KMS-11 (cell line): ENCODE measurements around the gene DAAM2.

ENCODE experiments used
- H2AFZ ChIP-seq: fragments of 200-600 bp; sonication (generic); 2 replicates; pipeline ENCODE4 v1.6.1; 2016; ENCODE audit warnings: antibody characterized with exemption, mixed run types, low read depth
- H3K27ac ChIP-seq: fragments of 200-600 bp; sonication (generic); 2 replicates; pipeline ENCODE4 v1.6.1; 2016; ENCODE audit warnings: mild to moderate bottlenecking, mixed run types
- H3K27me3 ChIP-seq: fragments of 200-600 bp; sonication (generic); 2 replicates; pipeline ENCODE4 v1.6.1; 2017; ENCODE audit warnings: mild to moderate bottlenecking, low read depth, mixed run types, moderate library complexity; ENCODE audit not compliant: insufficient read depth
- H3K36me3 ChIP-seq: fragments of 200-600 bp; sonication (generic); 2 replicates; pipeline ENCODE4 v1.6.1; 2017; ENCODE audit warnings: mild to moderate bottlenecking, mixed run types; ENCODE audit not compliant: insufficient read depth
- H3K4me1 ChIP-seq: fragments of 200-600 bp; sonication (generic); 2 replicates; pipeline ENCODE4 v1.6.1; 2016; ENCODE audit warnings: mild to moderate bottlenecking, low read depth, mixed run types; ENCODE audit not compliant: poor library complexity, severe bottlenecking
- H3K4me2 ChIP-seq: fragments of 200-600 bp; sonication (generic); 2 replicates; pipeline ENCODE4 v1.7.0; 2016; ENCODE audit warnings: mild to moderate bottlenecking, mixed run types
- H3K4me3 ChIP-seq: fragments of 200-600 bp; sonication (generic); IDR thresholded peaks from 2 replicates; pipeline ENCODE4 v1.6.1; 2017; ENCODE audit warnings: low read depth, low read length, mixed read lengths; ENCODE audit not compliant: insufficient read depth
- H3K79me2 ChIP-seq: fragments of 200-600 bp; sonication (generic); 2 replicates; pipeline ENCODE4 v1.6.1; 2016; ENCODE audit warnings: low read depth, mixed run types; ENCODE audit not compliant: insufficient read depth
- H3K9ac ChIP-seq: fragments of 200-600 bp; sonication (generic); 2 replicates; pipeline ENCODE4 v1.6.1; 2016; ENCODE audit warnings: mild to moderate bottlenecking, mixed run types
- H4K20me1 ChIP-seq: fragments of 200-600 bp; sonication (generic); 2 replicates; pipeline ENCODE4 v1.6.1; 2016; ENCODE audit warnings: mild to moderate bottlenecking, mixed run types; ENCODE audit not compliant: insufficient read depth
- TF ChIP-seq, protein P1 (sequence below): fragments of 200-600 bp; sonication (generic); conservative IDR thresholded peaks from 2 replicates; pipeline ENCODE4 v1.6.1; 2017; ENCODE audit warnings: low read depth, mild to moderate bottlenecking, antibody characterized with exemption, low read length, moderate library complexity, mixed read lengths

DAAM2 gene

DNA sequence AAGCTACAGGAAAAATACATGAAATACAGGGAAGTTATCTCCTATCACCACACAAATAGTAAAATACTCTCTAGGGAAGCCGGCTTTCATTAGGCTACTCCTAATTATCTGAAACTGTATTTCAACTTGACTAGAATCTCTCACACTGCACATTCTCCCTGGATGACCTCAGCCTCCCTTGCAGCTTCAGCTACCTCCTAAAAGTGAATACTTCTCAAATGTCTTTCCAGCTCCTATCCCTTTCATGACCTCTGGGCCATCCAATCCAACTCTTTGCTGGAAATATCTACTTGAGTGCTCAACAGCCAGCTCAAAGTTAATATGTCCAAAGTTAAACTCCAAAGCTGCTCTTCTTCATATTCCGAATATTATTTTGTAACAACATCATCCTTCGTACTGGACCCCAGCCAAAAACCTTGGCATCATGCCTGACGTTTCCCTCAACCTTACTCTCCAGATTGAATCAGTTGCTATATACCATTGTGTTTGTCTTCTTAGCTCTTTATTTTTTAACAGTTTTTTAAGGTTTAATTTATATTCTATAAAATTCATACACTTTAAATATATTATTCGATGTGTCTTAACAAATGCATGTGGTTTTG, 37.6 kb upstream of the DAAM2 start:
- TF ChIP-seq, protein P1, sequence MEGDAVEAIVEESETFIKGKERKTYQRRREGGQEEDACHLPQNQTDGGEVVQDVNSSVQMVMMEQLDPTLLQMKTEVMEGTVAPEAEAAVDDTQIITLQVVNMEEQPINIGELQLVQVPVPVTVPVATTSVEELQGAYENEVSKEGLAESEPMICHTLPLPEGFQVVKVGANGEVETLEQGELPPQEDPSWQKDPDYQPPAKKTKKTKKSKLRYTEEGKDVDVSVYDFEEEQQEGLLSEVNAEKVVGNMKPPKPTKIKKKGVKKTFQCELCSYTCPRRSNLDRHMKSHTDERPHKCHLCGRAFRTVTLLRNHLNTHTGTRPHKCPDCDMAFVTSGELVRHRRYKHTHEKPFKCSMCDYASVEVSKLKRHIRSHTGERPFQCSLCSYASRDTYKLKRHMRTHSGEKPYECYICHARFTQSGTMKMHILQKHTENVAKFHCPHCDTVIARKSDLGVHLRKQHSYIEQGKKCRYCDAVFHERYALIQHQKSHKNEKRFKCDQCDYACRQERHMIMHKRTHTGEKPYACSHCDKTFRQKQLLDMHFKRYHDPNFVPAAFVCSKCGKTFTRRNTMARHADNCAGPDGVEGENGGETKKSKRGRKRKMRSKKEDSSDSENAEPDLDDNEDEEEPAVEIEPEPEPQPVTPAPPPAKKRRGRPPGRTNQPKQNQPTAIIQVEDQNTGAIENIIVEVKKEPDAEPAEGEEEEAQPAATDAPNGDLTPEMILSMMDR, result no peak
- Histone ChIP-seq H3K27me3 (no peaks in the 10 kb centered on the region), H3K4me1 (no peaks in the 10 kb centered on the region), H3K36me3 (no peaks in the 10 kb centered on the region), H3K4me2 (no peak overlapping the region), H2AFZ (no peak overlapping the region), H3K9ac (no peak overlapping the region), H3K27ac (no peak overlapping the region), H4K20me1 (no peaks in the 10 kb centered on the region), H3K4me3 (no peak overlapping the region), H3K79me2 (no peaks in the 10 kb centered on the region)

DNA sequence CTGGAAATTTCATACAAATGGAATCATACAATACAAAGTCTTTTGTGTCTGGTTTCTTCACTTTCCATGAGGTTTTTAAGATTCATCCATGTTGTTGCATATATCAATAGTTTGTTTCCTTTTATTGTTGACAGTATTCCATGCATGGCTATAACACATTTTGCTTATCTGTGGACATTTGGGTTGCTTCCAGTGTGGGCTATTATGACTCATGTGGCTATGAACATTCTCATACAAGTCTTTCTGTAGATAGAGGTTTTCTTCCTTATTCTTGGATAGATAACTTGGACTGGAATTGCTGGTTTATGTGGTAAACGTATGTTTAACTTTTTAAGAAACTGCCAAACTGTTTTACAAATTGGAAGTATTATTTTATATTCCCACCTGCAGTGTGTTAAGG, 36.9 kb upstream of the DAAM2 start:
- Histone ChIP-seq H3K4me3 (no peak overlapping the region), H3K4me2 (no peak overlapping the region), H4K20me1 (no peaks in the 10 kb centered on the region), H3K4me1 (no peaks in the 10 kb centered on the region), H3K27me3 (no peaks in the 10 kb centered on the region), H2AFZ (no peak overlapping the region), H3K36me3 (no peaks in the 10 kb centered on the region), H3K79me2 (no peaks in the 10 kb centered on the region), H3K27ac (no peak overlapping the region), H3K9ac (no peak overlapping the region)
- TF ChIP-seq, protein P1, result no peak

DNA sequence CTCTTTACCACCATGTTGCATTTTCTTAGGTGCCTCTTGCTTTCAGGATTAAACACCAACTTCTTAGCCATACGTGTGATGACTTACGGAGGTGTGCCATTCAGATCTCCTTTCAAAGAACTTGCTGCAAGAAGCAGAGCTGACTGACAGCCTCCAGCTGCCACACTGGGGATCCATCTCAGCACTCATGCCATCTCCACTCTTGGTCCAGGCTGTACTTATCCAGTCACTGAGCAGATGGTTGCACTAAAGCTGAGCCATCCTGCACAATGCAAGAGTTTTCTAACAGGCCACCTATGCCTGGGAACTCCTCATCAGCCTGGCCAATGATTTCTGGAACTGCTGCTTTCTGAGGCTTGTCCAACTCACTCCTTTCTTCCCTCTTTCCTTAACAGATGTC, 35.6 kb upstream of the DAAM2 start:
- Histone ChIP-seq H3K4me3 (no peak overlapping the region), H3K36me3 (no peaks in the 10 kb centered on the region), H3K27me3 (no peaks in the 10 kb centered on the region), H3K4me1 (no peaks in the 10 kb centered on the region), H3K79me2 (no peaks in the 10 kb centered on the region), H3K4me2 (no peak overlapping the region), H3K9ac (no peak overlapping the region), H3K27ac (no peak overlapping the region), H2AFZ (no peak overlapping the region), H4K20me1 (no peaks in the 10 kb centered on the region)
- TF ChIP-seq, protein P1, result no peak

DNA sequence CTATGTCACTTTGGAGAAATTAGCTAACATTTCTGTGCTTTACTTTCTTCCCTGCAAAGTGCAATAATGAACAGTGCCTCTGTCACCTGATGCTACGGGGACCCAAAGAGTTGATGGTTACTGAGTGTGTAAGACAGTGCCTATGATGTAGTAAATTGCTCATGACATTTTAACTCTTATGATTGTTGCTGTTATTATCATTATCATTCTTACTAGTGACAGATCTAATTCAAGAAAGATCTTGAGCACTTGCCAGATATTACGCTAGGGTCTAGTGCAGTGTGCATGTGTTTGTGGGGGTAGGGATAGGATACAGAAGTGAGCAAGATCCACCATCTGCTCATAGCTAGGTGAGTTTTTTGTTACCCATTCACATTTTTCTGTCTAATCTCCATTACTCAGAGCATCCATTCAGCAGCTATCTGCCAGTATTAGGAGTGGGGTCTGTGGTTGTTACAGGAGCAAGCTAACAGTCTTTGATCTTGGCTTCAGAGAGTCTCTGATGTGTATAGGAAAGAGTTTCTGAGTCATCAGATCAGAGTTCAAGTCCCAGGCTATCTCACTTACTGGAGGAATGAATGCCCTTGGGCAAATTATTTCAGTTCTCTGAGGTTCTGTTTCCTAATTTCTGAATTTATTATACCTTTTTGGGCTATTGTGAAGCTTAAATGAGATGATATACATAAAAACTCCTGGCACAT, 33.1 kb upstream of the DAAM2 start:
- H3K4me3 ChIP-seq, result no peak overlapping the region
- no peaks in the 10 kb centered on the region for H4K20me1 ChIP-seq
- no peaks in the 10 kb centered on the region for H3K79me2 ChIP-seq
- no peak overlapping the region for H3K9ac ChIP-seq
- H3K4me2 ChIP-seq, result no peak overlapping the region
- no peaks in the 10 kb centered on the region for H3K36me3 ChIP-seq
- TF ChIP-seq, protein P1, result no peak
- no peak overlapping the region for H2AFZ ChIP-seq
- no peaks in the 10 kb centered on the region for H3K4me1 ChIP-seq
- no peak overlapping the region for H3K27ac ChIP-seq
- H3K27me3 ChIP-seq, result no peaks in the 10 kb centered on the region
